Lower leg skin (tissue), 3 donors: ENCODE measurements around the gene ATL1.

Source experiments
- POLR2A ChIP-seq, 2 donors: fragments of 450-650 bp; IDR thresholded peaks; one replicate each; pipeline ENCODE4 v1.6.1; 2016 to 2017; ENCODE audit warnings: antibody characterized with exemption in 2 of 2, mild to moderate bottlenecking in 1 of 2, moderate library complexity in 1 of 2
- TF ChIP-seq, protein P1 (sequence below), 3 donors: fragments of 450-650 bp; IDR thresholded peaks; one replicate each; pipeline ENCODE4 v1.5.1; 2016; ENCODE audit warnings: antibody characterized with exemption in 3 of 3, mild to moderate bottlenecking in 3 of 3, moderate library complexity in 2 of 3

DNA sequence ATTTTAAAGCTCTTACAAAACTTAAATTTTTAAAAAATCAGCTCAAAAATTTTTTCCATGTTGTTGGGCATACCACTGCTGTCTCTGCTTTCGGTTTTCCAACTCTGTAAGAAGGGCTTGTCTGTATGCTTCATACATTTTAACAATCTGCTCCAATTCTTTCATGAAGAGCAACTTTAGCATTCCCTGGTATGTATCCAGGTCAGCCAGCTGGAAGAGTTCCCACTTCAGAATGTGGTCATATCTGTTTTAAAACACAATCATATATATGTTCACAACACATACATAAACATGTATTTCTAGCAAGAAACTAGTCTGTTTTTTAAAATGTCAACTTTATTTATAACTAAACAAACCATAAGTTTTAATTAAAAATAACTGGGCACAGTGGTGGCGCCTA lies 75.2 kb downstream of the ATL1 start:
- TF ChIP-seq, protein P1, sequence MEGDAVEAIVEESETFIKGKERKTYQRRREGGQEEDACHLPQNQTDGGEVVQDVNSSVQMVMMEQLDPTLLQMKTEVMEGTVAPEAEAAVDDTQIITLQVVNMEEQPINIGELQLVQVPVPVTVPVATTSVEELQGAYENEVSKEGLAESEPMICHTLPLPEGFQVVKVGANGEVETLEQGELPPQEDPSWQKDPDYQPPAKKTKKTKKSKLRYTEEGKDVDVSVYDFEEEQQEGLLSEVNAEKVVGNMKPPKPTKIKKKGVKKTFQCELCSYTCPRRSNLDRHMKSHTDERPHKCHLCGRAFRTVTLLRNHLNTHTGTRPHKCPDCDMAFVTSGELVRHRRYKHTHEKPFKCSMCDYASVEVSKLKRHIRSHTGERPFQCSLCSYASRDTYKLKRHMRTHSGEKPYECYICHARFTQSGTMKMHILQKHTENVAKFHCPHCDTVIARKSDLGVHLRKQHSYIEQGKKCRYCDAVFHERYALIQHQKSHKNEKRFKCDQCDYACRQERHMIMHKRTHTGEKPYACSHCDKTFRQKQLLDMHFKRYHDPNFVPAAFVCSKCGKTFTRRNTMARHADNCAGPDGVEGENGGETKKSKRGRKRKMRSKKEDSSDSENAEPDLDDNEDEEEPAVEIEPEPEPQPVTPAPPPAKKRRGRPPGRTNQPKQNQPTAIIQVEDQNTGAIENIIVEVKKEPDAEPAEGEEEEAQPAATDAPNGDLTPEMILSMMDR (IDR thresholded peaks at IDR 0.05), result no peak
- TF ChIP-seq POLR2A (IDR thresholded peaks at IDR 0.05), result no peak
